OCI-M1 (cell line): Measurements from ENCODE around the gene KREMEN2.

ENCODE experiments used
- DNase-seq: peaks from one replicate; lab custom pipeline; 2025; lab: John Stamatoyannopoulos, UW

KREMEN2 gene

GRCh38 chr16:3003582-3004270 is 39.7 kb downstream of the KREMEN2 start:
- DNase-seq: peak; percentile 99

- DNase-seq: peak; percentile 35
These were observed 40.2 kb downstream of the KREMEN2 start for GRCh38 chr16:3004319-3004718.

- DNase-seq: peak; percentile 45
These were observed 40.8 kb downstream of the KREMEN2 start for GRCh38 chr16:3004781-3005284.

- DNase-seq: peak; percentile 81
These were observed 43.2 kb downstream of the KREMEN2 start for GRCh38 chr16:3007059-3007956.

GRCh38 chr16:3007957-3008689 is 44.0 kb downstream of the KREMEN2 start:
- DNase-seq: peak; percentile 69

GRCh38 chr16:3008690-3009037 is 44.6 kb downstream of the KREMEN2 start:
- peak; percentile 57 for DNase-seq

GRCh38 chr16:3009568-3010390 is 45.7 kb downstream of the KREMEN2 start:
- no peak for DNase-seq

GRCh38 chr16:3010510-3010909 is 46.4 kb downstream of the KREMEN2 start:
- no peak for DNase-seq

- no peak for DNase-seq
These were observed 48.2 kb downstream of the KREMEN2 start for GRCh38 chr16:3012246-3012645.

- no peak for DNase-seq
These were observed 48.8 kb downstream of the KREMEN2 start, which contains the start of gene CLDN9 for GRCh38 chr16:3012828-3013420. Gene CLDN9 (plus strand): TSS chr16:3012923. CDS start chr16:3013363, 440 bp downstream.

- no peak for DNase-seq
These were observed 49.4 kb downstream of the KREMEN2 start for GRCh38 chr16:3013491-3013951.

GRCh38 chr16:3013998-3014690 is 50.1 kb downstream of the KREMEN2 start:
- DNase-seq: no peak

GRCh38 chr16:3014971-3015370 is 50.9 kb downstream of the KREMEN2 start:
- no peak for DNase-seq

GRCh38 chr16:3015865-3016521 is 51.9 kb downstream of the KREMEN2 start:
- peak; percentile 30 for DNase-seq

- DNase-seq: no peak
These were observed 53.3 kb downstream of the KREMEN2 start for GRCh38 chr16:3017344-3017743.
